Fibroblast of villous mesenchyme (primary cell): ENCODE data around the gene TDRD12. TPM values are rescaled to one million over a fixed set of nuclear protein-coding genes. Genes with fewer than 3 reads are reported as not detected.

Experiments used
- DNase-seq: peaks from one replicate; pipeline ENCODE4 v3.0.0-alpha.2; 2010; ENCODE audit warnings: low read depth
- H3K4me3 ChIP-seq: 2 replicates; pipeline ENCODE4 v1.5.1; 2011; ENCODE audit warnings: low read depth, mild to moderate bottlenecking, low read length
- CTCF ChIP-seq: IDR thresholded peaks from 2 replicates; pipeline ENCODE4 v1.5.1; 2012; ENCODE audit warnings: low read depth, mild to moderate bottlenecking, low read length; ENCODE audit not compliant: insufficient read depth
- total RNA-seq: library from RNA; depleted of rRNA; stranded (reverse); fragments of >200 nt; gene quantifications from 2 replicates; pipeline ENCODE4 v1.2.3, GENCODE V29; 2012

Gene TDRD12
- total RNA-seq, 1 donor: under 0.01 TPM

DNA sequence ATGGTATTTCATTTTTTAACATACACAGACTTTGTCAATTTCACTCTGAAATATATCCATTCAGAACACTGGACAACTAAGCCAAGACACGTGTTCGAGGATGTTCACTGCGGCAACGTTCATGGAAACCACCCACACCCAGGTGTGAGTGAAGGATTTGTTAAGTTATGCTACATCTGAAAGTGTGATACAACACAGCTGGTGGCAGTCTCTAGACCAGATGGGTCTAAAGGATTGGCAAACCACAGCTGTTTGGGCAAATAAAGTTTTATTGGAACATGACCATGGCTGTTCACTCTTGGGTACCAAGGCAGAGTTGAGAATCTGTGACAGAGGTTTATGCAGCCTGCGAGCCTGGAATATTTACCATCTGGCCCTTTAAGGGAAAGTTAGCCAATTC lies 138.0 kb downstream of the TDRD12 start:
- no peak for DNase-seq
- no peak overlapping the region for H3K4me3 ChIP-seq
- no peak for TF ChIP-seq CTCF

DNA sequence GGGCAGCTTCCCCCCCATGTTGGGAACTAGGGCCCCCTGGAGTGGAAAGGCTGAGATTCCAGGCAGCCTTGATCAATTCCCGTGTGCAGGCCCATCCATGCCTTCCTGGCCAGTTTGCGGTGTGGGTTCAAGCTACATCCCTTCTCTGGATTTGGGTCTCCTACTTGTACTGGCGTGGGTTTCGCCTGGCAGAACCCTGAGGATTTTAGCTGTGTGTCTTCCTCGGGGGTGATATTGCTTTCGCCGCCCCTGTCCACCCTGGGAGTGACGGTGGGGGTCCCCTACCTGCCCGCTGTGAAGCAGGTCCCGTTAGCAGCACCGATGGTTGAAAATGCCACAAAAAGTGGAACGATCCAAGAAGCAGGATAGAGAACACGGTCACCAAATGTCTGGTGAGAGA lies 138.6 kb downstream of the TDRD12 start:
- no peak for DNase-seq
- no peak for TF ChIP-seq CTCF
- H3K4me3 ChIP-seq: no peak overlapping the region

GRCh38 chr19:32858559-32858958 lies 139.0 kb downstream of the TDRD12 start:
- TF ChIP-seq CTCF: no peak
- H3K4me3 ChIP-seq: no peak overlapping the region
- DNase-seq: no peak

- no peak for DNase-seq
- TF ChIP-seq CTCF: no peak
- H3K4me3 ChIP-seq: no peak overlapping the region
Observed at GRCh38 chr19:32859591-32859990, 140.0 kb downstream of the TDRD12 start.

GRCh38 chr19:32861596-32861995 lies 142.0 kb downstream of the TDRD12 start:
- no peak for DNase-seq
- no peak for TF ChIP-seq CTCF
- H3K4me3 ChIP-seq: no peak overlapping the region

- DNase-seq: no peak
- no peak for TF ChIP-seq CTCF
- no peak overlapping the region for H3K4me3 ChIP-seq
Observed at GRCh38 chr19:32862173-32862572, 142.6 kb downstream of the TDRD12 start.

DNA sequence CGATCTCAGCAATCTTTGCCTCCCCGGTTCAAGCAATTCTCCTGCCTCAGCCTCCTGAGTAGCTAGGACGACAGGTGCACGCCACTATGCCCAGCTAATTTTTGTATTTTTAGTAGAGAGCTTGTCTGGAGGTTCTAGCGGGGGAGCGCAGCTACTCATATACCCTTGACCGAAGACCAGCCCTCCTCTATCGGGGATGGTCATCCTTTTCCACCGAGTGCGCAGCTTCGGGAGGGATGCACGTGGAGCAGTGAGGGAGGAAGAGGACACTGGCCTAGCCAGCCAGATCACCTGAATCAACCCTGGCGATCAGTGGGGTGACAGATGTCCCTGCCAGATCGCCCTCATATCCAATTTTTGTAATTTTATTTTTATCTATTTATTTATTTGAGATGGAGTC lies 143.2 kb downstream of the TDRD12 start:
- no peak for DNase-seq
- no peak for TF ChIP-seq CTCF
- H3K4me3 ChIP-seq: no peak overlapping the region
